Memory B cell (primary cell): ENCODE data around the gene RGR.

Experiments used
- ATAC-seq: fragments of 150-1000 bp; cut with Tn5 transposase; 2 replicates; pipeline ENCODE4 v1.10.0; 2021; ENCODE audit warnings: low read depth, mild to moderate bottlenecking, moderate library complexity
- DNase-seq, 2 donors: peaks; one replicate each; pipeline ENCODE4 v3.0.0; 2022; ENCODE audit warnings: low spot score in 2 of 2
- H3K27ac Mint-ChIP-seq: one replicate; pipeline ENCODE4 v1.8.0; 2022; ENCODE audit warnings: mild to moderate bottlenecking, moderate library complexity, mixed read lengths
- H3K27me3 Mint-ChIP-seq: one replicate; pipeline ENCODE4 v1.8.0; 2022; ENCODE audit warnings: mixed read lengths
- H3K36me3 Mint-ChIP-seq: one replicate; pipeline ENCODE4 v1.8.0; 2022; ENCODE audit warnings: mild to moderate bottlenecking, mixed read lengths
- H3K4me1 Mint-ChIP-seq: one replicate; pipeline ENCODE4 v1.8.0; 2022; ENCODE audit warnings: mixed read lengths
- H3K4me3 Mint-ChIP-seq: one replicate; pipeline ENCODE4 v1.8.0; 2022; ENCODE audit warnings: mild to moderate bottlenecking, moderate library complexity, mixed read lengths
- H3K9me3 Mint-ChIP-seq: one replicate; pipeline ENCODE4 v1.8.0; 2022; ENCODE audit warnings: mixed read lengths

RGR gene

DNA sequence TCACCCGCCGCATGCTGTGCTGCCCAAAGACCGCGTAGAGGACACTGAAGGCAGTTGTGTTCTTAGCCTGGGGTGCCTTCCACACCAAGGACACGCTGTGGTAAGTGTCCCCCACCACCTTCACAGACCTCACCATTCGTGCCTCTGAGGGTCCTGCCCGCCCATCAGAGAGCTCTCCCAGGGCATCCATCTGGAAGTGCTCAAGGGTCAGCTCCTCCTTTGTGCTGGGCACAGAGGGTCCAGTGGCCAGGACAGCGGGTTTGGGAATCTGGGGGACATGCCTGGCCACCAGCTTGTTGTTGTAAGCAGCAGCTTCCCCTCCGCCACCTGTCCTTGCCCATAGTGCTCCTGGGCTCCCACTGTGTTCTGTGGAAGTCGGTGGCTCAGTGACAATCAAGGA lies 12.5 kb upstream of the RGR start:
- no peak for ATAC-seq
- Mint-ChIP-seq H3K27me3 (peaks cover 8% of the 10 kb centered on the region), H3K4me1 (no peaks in the 10 kb centered on the region), H3K4me3 (no peak overlapping the region), H3K27ac (no peak overlapping the region), H3K9me3 (no peaks in the 10 kb centered on the region), H3K36me3 (no peaks in the 10 kb centered on the region)
- DNase-seq = no peak

GRCh38 chr10:84233940-84234339 lies 10.9 kb upstream of the RGR start:
- no peaks in the 10 kb centered on the region for H3K36me3 Mint-ChIP-seq
- H3K4me3 Mint-ChIP-seq = no peak overlapping the region
- DNase-seq = no peak
- H3K9me3 Mint-ChIP-seq = no peaks in the 10 kb centered on the region
- H3K27ac Mint-ChIP-seq = no peak overlapping the region
- ATAC-seq = no peak
- no peaks in the 10 kb centered on the region for H3K4me1 Mint-ChIP-seq
- H3K27me3 Mint-ChIP-seq = peaks cover 5% of the 10 kb centered on the region

- Mint-ChIP-seq H3K36me3 (no peaks in the 10 kb centered on the region), H3K9me3 (no peaks in the 10 kb centered on the region), H3K27me3 (peaks cover 8% of the 10 kb centered on the region), H3K4me1 (no peaks in the 10 kb centered on the region), H3K27ac (no peak overlapping the region), H3K4me3 (no peak overlapping the region)
- ATAC-seq = no peak
- DNase-seq = no peak
These were observed 10.4 kb upstream of the RGR start for GRCh38 chr10:84234479-84234878.

- H3K27me3 Mint-ChIP-seq = peaks cover 8% of the 10 kb centered on the region
- H3K4me3 Mint-ChIP-seq = no peak overlapping the region
- H3K36me3 Mint-ChIP-seq = no peaks in the 10 kb centered on the region
- H3K9me3 Mint-ChIP-seq = no peaks in the 10 kb centered on the region
- H3K27ac Mint-ChIP-seq = no peak overlapping the region
- DNase-seq (no peak), ATAC-seq (no peak)
- no peaks in the 10 kb centered on the region for H3K4me1 Mint-ChIP-seq
These were observed 9.8 kb upstream of the RGR start for GRCh38 chr10:84235096-84235495.

- no peak for ATAC-seq
- Mint-ChIP-seq H3K36me3 (no peaks in the 10 kb centered on the region), H3K27me3 (peaks cover 11% of the 10 kb centered on the region), H3K4me1 (no peaks in the 10 kb centered on the region), H3K9me3 (no peaks in the 10 kb centered on the region), H3K4me3 (no peak overlapping the region), H3K27ac (no peak overlapping the region)
- DNase-seq = no peak
These were observed 8.1 kb upstream of the RGR start for GRCh38 chr10:84236807-84237198.

- no peaks in the 10 kb centered on the region for H3K36me3 Mint-ChIP-seq
- ATAC-seq = no peak
- no peaks in the 10 kb centered on the region for H3K4me1 Mint-ChIP-seq
- peaks cover 8% of the 10 kb centered on the region for H3K27me3 Mint-ChIP-seq
- H3K4me3 Mint-ChIP-seq = no peak overlapping the region
- no peaks in the 10 kb centered on the region for H3K9me3 Mint-ChIP-seq
- DNase-seq = no peak
- H3K27ac Mint-ChIP-seq = no peak overlapping the region
These were observed 7.4 kb upstream of the RGR start for GRCh38 chr10:84237199-84238051.

- no peaks in the 10 kb centered on the region for H3K4me1 Mint-ChIP-seq
- peaks cover 8% of the 10 kb centered on the region for H3K27me3 Mint-ChIP-seq
- no peak overlapping the region for H3K27ac Mint-ChIP-seq
These were observed 5.9 kb upstream of the RGR start for GRCh38 chr10:84238909-84239308.

DNA sequence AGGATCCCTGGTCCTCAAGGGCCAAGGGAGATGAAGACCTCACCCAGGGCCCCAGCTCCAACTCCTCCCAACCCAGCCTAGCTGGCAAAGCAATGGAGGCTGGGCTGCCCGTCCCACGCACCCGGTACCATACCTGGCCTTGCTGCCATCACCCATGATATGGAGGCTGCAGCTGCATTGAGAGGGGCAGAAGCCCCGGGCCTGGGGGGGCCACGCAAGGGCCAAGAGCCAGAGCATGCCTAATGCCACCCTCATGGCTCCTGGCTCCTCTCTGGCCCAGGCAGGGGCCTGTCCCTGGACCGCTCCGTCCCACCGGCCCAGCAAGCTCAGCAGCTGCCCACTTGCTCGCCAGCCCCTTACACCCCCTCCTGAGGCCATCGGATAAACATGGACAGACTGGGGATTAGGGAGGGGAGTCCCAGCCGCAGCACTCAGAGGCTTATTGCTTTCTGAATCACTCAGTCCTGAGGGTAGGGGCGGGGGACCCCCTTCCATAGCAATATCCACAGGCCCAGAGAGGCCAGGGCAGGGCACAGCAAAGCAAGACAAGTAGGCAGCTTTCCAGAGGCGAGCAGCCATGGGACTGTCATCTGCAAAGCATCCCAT lies 3.6 kb upstream of the RGR start, which contains the start of gene LRIT1:
Gene LRIT1 (minus strand): TSS at position 362 of the 606 bp plus-strand sequence. CDS start 107 bp downstream, at position 255.
- H3K27ac Mint-ChIP-seq = no peak within 1 kb of the TSS
- peaks cover 8% of the 10 kb centered on the region for H3K27me3 Mint-ChIP-seq
- no peaks in the 10 kb centered on the region for H3K9me3 Mint-ChIP-seq
- no peak for DNase-seq
- H3K4me1 Mint-ChIP-seq = no peaks in the 10 kb centered on the region
- H3K4me3 Mint-ChIP-seq = no peak within 1 kb of the TSS
- ATAC-seq = no peak
- H3K36me3 Mint-ChIP-seq = no peaks in the 10 kb centered on the region

More at GRCh38 chr10:84238909-84239308, 5.9 kb upstream of the RGR start:
- no peak for DNase-seq
- Mint-ChIP-seq H3K4me3 (no peak overlapping the region), H3K9me3 (no peaks in the 10 kb centered on the region), H3K36me3 (no peaks in the 10 kb centered on the region)
- ATAC-seq = no peak

DNA sequence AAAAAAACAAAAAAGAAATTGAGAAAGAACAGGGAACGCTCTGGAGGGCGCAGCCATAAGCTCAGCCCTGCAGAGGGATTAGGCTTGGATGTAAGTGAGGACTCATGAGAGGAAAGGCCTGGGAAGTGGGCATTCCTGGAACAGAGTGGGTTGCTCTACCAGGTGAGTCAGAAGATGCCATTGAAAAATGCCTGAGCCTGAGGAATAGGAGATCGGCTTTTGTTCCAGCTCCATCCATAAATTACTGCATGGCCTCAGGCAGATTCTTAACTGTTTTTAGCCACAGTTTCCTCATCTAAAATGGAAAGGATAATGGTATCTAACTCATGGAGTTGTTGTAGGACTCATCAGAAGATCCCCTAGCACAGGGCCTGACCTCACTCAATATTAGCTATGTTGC lies 1.1 kb upstream of the RGR start:
- DNase-seq (no peak), ATAC-seq (no peak)
- Mint-ChIP-seq H3K4me1 (no peaks in the 10 kb centered on the region), H3K36me3 (no peaks in the 10 kb centered on the region), H3K27ac (no peak overlapping the region), H3K4me3 (no peak overlapping the region), H3K27me3 (peaks cover 11% of the 10 kb centered on the region), H3K9me3 (no peaks in the 10 kb centered on the region)

DNA sequence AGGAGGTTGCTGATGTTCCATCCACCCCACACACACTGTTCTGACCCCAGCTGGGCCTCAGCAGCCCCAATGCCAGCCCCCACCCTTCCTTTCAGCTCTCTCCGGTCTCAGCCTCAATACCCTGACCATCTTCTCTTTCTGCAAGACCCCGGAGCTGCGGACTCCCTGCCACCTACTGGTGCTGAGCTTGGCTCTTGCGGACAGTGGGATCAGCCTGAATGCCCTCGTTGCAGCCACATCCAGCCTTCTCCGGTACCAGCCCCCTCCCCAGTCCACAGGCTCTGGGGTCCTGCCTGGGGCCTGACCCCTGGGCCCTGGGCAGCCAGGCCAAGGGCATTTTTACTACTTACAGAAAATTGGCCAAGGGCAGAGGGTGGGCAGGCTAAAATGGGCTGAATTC lies 2.6 kb downstream of the RGR start:
- H3K27me3 Mint-ChIP-seq = peaks cover 5% of the 10 kb centered on the region

DNA sequence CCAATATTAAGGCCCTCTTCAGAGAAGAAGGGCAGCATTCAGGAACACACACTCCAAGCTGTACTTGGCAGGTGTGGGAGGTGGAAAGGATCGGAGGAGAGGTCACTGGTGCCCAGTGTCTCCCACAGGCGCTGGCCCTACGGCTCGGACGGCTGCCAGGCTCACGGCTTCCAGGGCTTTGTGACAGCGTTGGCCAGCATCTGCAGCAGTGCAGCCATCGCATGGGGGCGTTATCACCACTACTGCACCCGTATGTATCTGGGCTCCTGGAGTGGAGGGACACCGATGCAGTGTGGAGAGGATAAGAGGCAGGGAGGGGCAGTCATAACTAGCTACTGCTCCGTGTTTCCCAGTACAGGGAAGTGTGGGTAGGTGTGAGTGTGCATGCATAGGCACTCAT lies 3.9 kb downstream of the RGR start:
- Mint-ChIP-seq H3K9me3 (no peaks in the 10 kb centered on the region), H3K36me3 (no peaks in the 10 kb centered on the region), H3K27ac (no peak overlapping the region), H3K27me3 (peaks cover 5% of the 10 kb centered on the region), H3K4me1 (no peaks in the 10 kb centered on the region), H3K4me3 (no peak overlapping the region)
- DNase-seq (no peak), ATAC-seq (no peak)

More for the DNA sequence above, 2.6 kb downstream of the RGR start:
- no peaks in the 10 kb centered on the region for H3K9me3 Mint-ChIP-seq
- no peak overlapping the region for H3K27ac Mint-ChIP-seq
- H3K36me3 Mint-ChIP-seq = no peaks in the 10 kb centered on the region
- DNase-seq (no peak), ATAC-seq (no peak)
- H3K4me1 Mint-ChIP-seq = no peaks in the 10 kb centered on the region
- H3K4me3 Mint-ChIP-seq = no peak overlapping the region

DNA sequence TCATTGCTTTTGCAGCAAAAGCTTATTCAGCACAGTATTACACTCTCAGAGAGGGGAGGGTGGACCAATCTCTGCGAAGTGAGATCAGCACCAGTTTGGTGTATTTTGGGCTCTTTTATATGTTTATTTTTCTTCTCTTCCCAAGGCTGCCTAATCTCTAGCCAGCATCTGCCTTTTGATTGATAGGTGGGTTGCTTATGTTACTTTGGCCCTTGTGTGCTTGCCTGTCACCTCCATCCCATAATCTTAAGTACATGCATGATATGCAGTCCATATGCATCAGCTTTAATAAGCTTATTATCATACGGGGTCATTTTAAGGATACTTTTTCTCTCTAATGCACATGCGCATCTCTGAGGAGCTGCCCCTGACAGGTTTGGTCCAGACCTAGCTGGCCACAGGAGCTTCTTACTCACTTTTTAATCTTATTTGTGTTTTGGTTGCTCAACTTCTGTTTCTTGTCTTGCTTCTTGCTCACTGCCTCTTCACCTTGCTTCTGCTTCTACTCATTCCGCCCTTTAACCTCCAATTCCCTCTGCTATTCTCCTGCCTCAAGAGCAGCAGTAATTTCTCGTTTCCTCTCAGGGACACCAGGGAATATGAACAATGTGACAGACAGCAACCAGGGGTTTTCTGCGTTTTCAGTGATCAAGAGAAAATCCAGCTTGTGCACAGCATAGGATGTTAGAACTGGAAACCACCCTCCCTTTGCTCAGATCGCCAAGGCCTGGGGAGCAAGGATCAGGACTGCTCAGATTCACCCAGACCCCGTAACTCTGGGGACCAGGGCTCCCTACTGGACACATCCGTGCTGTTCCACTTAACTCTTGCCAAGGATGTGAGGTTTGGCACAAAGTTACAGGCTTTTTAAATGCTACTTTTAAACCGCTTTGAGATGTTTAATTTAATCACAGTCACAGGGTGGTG lies 10.0 kb downstream of the RGR start:
- DNase-seq (no peak), ATAC-seq (no peak)
- Mint-ChIP-seq H3K9me3 (no peaks in the 10 kb centered on the region), H3K27ac (no peak overlapping the region), H3K4me3 (no peak overlapping the region), H3K36me3 (no peaks in the 10 kb centered on the region), H3K27me3 (peaks cover 5% of the 10 kb centered on the region), H3K4me1 (peaks cover 5% of the 10 kb centered on the region)

GRCh38 chr10:84256510-84257342 lies 11.9 kb downstream of the RGR start:
- peak in 1 of 2 donors; percentile 9 for DNase-seq

More at GRCh38 chr10:84256510-84257342, 11.9 kb downstream of the RGR start:
- Mint-ChIP-seq H3K4me3 (no peak overlapping the region), H3K4me1 (peaks cover 5% of the 10 kb centered on the region), H3K36me3 (no peaks in the 10 kb centered on the region), H3K27me3 (peaks cover 5% of the 10 kb centered on the region), H3K9me3 (no peaks in the 10 kb centered on the region), H3K27ac (no peak overlapping the region)
- peak; percentile 57 for ATAC-seq
